GM19099 (cell line): ENCODE results near the gene MOK.

Source experiments
- POLR2A ChIP-seq: IDR thresholded peaks from 3 replicates; pipeline ENCODE4 v1.6.1; 2011; ENCODE audit warnings: low read depth; ENCODE audit not compliant: insufficient read length; ENCODE audit errors: extremely low read depth

Gene MOK

GRCh38 chr14:102264775-102265174 is 40.2 kb downstream of the MOK start:
- no peak for TF ChIP-seq POLR2A

DNA sequence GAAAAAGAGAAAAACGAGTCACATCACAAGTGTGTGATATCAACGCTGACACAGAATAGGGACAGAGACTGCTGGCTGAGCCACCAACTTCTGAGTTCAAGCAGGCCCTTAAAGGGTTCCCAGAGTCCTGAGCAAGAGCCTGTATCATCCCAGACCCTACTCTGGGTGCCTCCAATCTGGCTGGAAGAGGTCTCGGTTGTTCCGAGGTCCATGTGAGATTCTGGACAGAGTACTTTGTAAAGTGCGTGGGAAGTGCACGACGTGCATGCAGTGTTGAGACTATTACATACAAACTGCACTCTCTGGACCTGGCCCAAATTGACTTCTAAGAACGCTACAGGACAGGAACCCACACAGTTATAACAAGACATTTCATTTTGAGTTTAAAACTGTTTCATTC is 40.6 kb downstream of the MOK start:
- no peak for TF ChIP-seq POLR2A

DNA sequence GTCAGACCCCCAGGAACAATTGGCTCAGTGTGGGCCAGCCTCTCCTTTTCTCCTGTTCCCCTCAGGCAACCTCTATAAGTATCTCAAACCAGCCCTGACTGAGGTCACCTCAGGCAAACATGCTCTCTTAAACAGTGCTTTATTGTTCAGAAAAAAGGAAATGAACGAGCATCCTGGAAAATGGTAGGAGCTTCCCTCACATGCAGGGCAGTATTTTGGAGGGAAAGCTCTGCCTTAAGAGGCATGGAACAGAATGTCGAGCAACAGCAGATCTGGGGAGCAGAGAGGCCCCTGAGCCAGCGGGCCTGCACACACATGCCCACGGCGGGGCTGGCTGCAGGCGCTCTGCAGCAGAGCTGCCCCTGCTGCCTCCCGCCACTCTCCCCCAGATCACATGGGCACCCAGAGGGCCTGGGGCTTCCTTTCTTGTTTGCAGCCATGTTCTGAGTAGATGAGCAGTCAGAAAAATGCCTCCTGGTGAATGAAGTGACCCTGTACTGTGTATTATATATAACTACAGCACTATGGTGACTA is 42.0 kb downstream of the MOK start:
- no peak for TF ChIP-seq POLR2A

GRCh38 chr14:102258136-102258535 is 46.8 kb downstream of the MOK start:
- TF ChIP-seq POLR2A: no peak

GRCh38 chr14:102256716-102257115 is 48.2 kb downstream of the MOK start:
- TF ChIP-seq POLR2A: no peak

DNA sequence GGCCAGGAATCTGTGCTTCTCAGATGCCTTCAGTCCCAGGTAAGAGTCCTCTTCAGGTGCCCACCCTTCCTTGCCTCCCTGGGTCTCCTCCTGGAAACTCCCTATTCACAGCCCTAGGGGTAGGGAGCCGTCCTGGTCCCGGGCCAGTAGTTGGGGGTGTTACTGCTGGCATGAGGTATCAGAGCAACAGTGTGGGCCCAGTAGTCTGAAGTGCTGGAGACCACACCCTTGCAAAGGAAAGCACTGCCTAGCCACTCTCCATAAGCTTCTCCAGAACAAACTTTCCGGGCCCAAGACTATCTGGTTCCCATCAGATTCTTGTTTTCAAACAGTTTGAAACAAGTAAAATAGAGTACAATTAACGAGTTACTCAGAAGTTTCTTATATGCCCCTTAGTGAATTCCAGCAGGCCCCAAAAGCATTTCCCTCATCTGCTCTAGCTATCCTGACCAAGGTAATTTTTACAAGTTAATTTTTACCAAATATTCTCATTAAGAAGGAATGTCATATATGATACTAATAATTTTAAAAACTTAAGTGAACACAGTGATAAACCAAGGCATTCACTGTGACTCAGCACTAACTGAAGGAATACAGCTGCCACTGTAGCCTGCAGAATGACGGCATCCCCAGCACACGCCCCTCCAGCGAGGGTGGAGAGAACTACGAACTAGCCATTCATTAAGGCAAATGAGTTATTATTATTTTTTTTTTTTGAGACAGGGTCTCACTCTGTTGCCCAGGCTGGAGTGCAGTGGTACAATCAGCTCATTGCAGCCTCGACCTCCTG is 49.4 kb downstream of the MOK start:
- TF ChIP-seq POLR2A: no peak

DNA sequence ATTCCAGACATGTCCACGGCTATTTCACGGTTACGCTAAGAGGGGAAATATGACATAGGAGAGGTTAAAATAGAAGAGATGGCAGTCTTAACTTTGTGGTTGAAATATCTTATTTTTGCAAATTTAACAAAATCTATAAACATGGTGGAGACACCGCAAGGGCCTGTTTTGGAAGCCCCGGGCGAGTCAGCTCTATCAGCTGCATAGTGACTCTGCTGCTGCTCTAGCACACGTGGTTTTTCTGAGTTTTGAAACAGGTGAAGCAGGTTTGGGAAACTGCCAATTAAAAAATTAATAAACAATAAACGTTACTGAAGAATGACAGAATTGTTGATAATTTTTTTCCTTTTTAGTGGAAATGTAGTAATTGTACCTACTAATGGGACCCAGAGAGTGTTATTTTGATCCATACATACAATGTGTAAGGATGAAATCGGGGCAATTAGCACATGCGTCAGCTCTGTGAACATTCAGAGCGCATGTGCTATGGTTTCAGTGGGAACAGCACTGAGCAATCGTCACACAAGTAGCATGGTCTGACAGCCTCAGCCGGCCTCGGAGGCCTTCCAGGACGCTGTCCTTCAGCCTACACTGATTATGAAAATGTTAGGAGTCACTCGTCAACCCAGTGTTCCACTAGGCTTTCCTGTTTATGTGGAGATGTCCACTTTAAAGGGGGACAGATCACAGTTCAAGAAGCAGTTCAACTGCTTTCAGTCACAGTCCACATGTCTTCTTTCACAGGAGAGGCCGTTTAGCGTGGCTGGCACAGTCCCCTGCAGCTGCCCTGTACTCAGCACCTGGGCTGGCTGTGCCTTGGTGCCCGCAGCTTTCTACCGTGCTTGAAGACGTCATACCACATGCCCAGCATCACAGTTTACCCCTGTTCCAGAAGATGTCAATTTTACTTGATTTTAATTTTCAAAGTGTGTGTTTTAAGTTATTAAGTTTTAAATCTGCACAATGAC is 51.8 kb downstream of the MOK start:
- TF ChIP-seq POLR2A: no peak

DNA sequence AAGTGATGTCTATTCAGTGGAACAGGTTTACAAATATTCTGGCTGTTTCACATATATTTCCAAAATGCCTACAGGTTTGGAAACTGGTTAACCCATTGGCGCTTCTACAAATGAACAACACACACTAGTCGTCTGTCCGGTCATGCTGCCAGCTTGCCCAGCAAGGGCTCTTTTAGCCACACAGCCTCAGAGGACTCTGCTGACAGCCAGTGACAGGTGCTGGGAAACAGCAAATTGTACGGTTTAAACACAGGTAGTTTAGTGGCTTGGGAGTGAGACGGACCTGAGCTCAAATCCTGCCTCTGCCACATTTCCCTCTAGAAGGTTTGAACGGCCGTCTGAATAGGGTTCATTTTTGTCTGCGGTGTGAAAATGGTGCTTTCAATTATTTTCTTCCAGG is 53.8 kb downstream of the MOK start:
- no peak for TF ChIP-seq POLR2A

GRCh38 chr14:102250636-102251035 is 54.3 kb downstream of the MOK start:
- no peak for TF ChIP-seq POLR2A

GRCh38 chr14:102249981-102250380 is 55.0 kb downstream of the MOK start:
- TF ChIP-seq POLR2A: no peak

GRCh38 chr14:102249041-102249440 is 55.9 kb downstream of the MOK start:
- TF ChIP-seq POLR2A: no peak

DNA sequence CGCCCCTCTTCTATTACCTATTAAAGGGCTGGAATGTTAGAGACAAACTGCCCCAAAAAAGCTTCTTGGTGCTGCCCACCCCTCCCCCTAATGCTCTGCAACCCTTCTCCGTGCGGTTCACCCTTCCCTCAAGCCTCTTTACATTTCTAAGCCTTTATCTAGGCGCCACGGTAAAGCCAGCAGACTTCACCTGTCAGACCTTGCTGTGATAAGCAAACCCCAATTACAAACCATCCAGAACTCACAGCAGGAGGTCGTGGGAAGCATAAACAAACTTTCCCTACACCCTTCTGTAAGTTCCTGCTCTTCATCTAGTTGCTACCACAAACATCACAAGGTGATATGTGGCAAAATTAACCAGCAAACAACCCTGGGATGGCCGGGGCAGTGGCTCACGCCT is 56.8 kb downstream of the MOK start:
- TF ChIP-seq POLR2A: no peak

- TF ChIP-seq POLR2A: no peak
Measured at GRCh38 chr14:102246071-102246470, 58.9 kb downstream of the MOK start.

- no peak for TF ChIP-seq POLR2A
Measured at GRCh38 chr14:102241147-102241546, 63.8 kb downstream of the MOK start.

GRCh38 chr14:102239231-102239630 is 65.7 kb downstream of the MOK start:
- TF ChIP-seq POLR2A: no peak
